A172 (cell line): ENCODE data around the gene ZNF236. TPM values are rescaled to one million over a fixed set of nuclear protein-coding genes. Genes with fewer than 3 reads are reported as not detected.

Source experiments
- DNase-seq: peaks from one replicate; pipeline ENCODE4 v3.0.0-alpha.2; 2015; ENCODE audit warnings: low spot score
- total RNA-seq: library from RNA; depleted of rRNA; stranded (reverse); fragments of >200 nt; shearing (Covaris generic); gene quantifications from 2 replicates; pipeline ENCODE4 v1.2.3, GENCODE V29; 2014

ZNF236 gene
- total RNA-seq, 1 experiment from 2014 or later: 15.1 TPM

GRCh38 chr18:76859474-76860339 is 37.4 kb downstream of the ZNF236 start:
- no peak for DNase-seq

GRCh38 chr18:76860411-76860810 is 38.1 kb downstream of the ZNF236 start:
- DNase-seq: no peak

GRCh38 chr18:76866666-76867065 is 44.3 kb downstream of the ZNF236 start:
- no peak for DNase-seq

- DNase-seq: no peak
Measured at GRCh38 chr18:76873311-76873710, 51.0 kb downstream of the ZNF236 start.

- DNase-seq: no peak
Measured at GRCh38 chr18:76873713-76874112, 51.4 kb downstream of the ZNF236 start.

GRCh38 chr18:76874642-76875389 is 52.5 kb downstream of the ZNF236 start:
- no peak for DNase-seq

- peak; percentile 13 for DNase-seq
Measured at GRCh38 chr18:76875390-76876325, 53.3 kb downstream of the ZNF236 start.

GRCh38 chr18:76878426-76878825 is 56.1 kb downstream of the ZNF236 start:
- no peak for DNase-seq

GRCh38 chr18:76880026-76880425 is 57.7 kb downstream of the ZNF236 start:
- DNase-seq: no peak

- no peak for DNase-seq
Measured at GRCh38 chr18:76881744-76882143, 59.4 kb downstream of the ZNF236 start.

- no peak for DNase-seq
Measured at GRCh38 chr18:76882146-76882545, 59.8 kb downstream of the ZNF236 start.

GRCh38 chr18:76885001-76885400 is 62.6 kb downstream of the ZNF236 start:
- no peak for DNase-seq

- DNase-seq: no peak
Measured at GRCh38 chr18:76886112-76886511, 63.8 kb downstream of the ZNF236 start.

GRCh38 chr18:76889091-76889699 is 66.8 kb downstream of the ZNF236 start:
- DNase-seq: no peak

GRCh38 chr18:76892832-76893231 is 70.5 kb downstream of the ZNF236 start:
- DNase-seq: no peak

- no peak for DNase-seq
Measured at GRCh38 chr18:76894566-76895346, 72.4 kb downstream of the ZNF236 start.

- DNase-seq: no peak
Measured at GRCh38 chr18:76895498-76895897, 73.1 kb downstream of the ZNF236 start.

GRCh38 chr18:76896677-76897076 is 74.3 kb downstream of the ZNF236 start:
- DNase-seq: no peak

- DNase-seq: no peak
Measured at GRCh38 chr18:76897257-76897656, 74.9 kb downstream of the ZNF236 start.

- DNase-seq: no peak
Measured at GRCh38 chr18:76903386-76903785, 81.0 kb downstream of the ZNF236 start.

GRCh38 chr18:76905821-76906220 is 83.5 kb downstream of the ZNF236 start:
- DNase-seq: no peak
